ENCODE results near the gene CERK.

GRCh38 chr22:46746620-46747019 lies 8.6 kb upstream of the CERK start:
- no peak for TF ChIP-seq POLR2A (IDR thresholded peaks at IDR 0.05; ENCODE audit: low read depth, low read length)
- no peak for TF ChIP-seq POLR2AphosphoS5 (IDR thresholded peaks at IDR 0.05; ENCODE audit: low read depth, low read length)

Data from GM12892 (cell line).